Liver (tissue), 3 donors: ENCODE data around the gene AFMID.

Experiments
- CTCF ChIP-seq: fragments of 150-350 bp; IDR thresholded peaks from 2 replicates; pipeline ENCODE4 v1.5.1; 2017; ENCODE audit warnings: improper control_type of control experiment, low read depth, low read length; ENCODE audit not compliant: missing input control
- GABPA ChIP-seq, 2 donors: IDR thresholded peaks in 1 of 2; conservative IDR thresholded peaks in 1 of 2; 2 replicates each; pipeline ENCODE4 v1.6.1; 2016; ENCODE audit warnings: antibody characterized with exemption in 2 of 2, mild to moderate bottlenecking in 1 of 2, moderate library complexity in 1 of 2
- TF ChIP-seq, protein P1 (sequence below): IDR thresholded peaks from 2 replicates; pipeline ENCODE4 v1.6.1; 2016; ENCODE audit warnings: antibody characterized with exemption
- TF ChIP-seq, protein P2 (sequence below): IDR thresholded peaks from 2 replicates; pipeline ENCODE4 v1.6.1; 2016; ENCODE audit warnings: antibody characterized with exemption, mild to moderate bottlenecking
- TF ChIP-seq, protein P3 (sequence below): IDR thresholded peaks from 2 replicates; pipeline ENCODE4 v1.6.1; 2016; ENCODE audit warnings: antibody characterized with exemption
- donor health status: healthy.
- donor health status: healthy.

GRCh38 chr17:78154903-78155811, 32.0 kb upstream of the AFMID start:
- TF ChIP-seq CTCF: no peak
- TF ChIP-seq GABPA (IDR thresholded peaks at IDR 0.05 in 1 of 2, conservative IDR thresholded peaks at IDR 0.05 in 1 of 2): no peak
- TF ChIP-seq, protein P1, sequence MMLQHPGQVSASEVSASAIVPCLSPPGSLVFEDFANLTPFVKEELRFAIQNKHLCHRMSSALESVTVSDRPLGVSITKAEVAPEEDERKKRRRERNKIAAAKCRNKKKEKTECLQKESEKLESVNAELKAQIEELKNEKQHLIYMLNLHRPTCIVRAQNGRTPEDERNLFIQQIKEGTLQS: no peak
- TF ChIP-seq, protein P2, sequence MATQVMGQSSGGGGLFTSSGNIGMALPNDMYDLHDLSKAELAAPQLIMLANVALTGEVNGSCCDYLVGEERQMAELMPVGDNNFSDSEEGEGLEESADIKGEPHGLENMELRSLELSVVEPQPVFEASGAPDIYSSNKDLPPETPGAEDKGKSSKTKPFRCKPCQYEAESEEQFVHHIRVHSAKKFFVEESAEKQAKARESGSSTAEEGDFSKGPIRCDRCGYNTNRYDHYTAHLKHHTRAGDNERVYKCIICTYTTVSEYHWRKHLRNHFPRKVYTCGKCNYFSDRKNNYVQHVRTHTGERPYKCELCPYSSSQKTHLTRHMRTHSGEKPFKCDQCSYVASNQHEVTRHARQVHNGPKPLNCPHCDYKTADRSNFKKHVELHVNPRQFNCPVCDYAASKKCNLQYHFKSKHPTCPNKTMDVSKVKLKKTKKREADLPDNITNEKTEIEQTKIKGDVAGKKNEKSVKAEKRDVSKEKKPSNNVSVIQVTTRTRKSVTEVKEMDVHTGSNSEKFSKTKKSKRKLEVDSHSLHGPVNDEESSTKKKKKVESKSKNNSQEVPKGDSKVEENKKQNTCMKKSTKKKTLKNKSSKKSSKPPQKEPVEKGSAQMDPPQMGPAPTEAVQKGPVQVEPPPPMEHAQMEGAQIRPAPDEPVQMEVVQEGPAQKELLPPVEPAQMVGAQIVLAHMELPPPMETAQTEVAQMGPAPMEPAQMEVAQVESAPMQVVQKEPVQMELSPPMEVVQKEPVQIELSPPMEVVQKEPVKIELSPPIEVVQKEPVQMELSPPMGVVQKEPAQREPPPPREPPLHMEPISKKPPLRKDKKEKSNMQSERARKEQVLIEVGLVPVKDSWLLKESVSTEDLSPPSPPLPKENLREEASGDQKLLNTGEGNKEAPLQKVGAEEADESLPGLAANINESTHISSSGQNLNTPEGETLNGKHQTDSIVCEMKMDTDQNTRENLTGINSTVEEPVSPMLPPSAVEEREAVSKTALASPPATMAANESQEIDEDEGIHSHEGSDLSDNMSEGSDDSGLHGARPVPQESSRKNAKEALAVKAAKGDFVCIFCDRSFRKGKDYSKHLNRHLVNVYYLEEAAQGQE: no peak
- TF ChIP-seq, protein P3, sequence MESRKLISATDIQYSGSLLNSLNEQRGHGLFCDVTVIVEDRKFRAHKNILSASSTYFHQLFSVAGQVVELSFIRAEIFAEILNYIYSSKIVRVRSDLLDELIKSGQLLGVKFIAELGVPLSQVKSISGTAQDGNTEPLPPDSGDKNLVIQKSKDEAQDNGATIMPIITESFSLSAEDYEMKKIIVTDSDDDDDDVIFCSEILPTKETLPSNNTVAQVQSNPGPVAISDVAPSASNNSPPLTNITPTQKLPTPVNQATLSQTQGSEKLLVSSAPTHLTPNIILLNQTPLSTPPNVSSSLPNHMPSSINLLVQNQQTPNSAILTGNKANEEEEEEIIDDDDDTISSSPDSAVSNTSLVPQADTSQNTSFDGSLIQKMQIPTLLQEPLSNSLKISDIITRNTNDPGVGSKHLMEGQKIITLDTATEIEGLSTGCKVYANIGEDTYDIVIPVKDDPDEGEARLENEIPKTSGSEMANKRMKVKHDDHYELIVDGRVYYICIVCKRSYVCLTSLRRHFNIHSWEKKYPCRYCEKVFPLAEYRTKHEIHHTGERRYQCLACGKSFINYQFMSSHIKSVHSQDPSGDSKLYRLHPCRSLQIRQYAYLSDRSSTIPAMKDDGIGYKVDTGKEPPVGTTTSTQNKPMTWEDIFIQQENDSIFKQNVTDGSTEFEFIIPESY: no peak
